ENCODE measurements around the gene NSD1. TPM values are rescaled to one million over a fixed set of nuclear protein-coding genes. Genes with fewer than 3 reads are reported as not detected.

NSD1 gene, protein sequence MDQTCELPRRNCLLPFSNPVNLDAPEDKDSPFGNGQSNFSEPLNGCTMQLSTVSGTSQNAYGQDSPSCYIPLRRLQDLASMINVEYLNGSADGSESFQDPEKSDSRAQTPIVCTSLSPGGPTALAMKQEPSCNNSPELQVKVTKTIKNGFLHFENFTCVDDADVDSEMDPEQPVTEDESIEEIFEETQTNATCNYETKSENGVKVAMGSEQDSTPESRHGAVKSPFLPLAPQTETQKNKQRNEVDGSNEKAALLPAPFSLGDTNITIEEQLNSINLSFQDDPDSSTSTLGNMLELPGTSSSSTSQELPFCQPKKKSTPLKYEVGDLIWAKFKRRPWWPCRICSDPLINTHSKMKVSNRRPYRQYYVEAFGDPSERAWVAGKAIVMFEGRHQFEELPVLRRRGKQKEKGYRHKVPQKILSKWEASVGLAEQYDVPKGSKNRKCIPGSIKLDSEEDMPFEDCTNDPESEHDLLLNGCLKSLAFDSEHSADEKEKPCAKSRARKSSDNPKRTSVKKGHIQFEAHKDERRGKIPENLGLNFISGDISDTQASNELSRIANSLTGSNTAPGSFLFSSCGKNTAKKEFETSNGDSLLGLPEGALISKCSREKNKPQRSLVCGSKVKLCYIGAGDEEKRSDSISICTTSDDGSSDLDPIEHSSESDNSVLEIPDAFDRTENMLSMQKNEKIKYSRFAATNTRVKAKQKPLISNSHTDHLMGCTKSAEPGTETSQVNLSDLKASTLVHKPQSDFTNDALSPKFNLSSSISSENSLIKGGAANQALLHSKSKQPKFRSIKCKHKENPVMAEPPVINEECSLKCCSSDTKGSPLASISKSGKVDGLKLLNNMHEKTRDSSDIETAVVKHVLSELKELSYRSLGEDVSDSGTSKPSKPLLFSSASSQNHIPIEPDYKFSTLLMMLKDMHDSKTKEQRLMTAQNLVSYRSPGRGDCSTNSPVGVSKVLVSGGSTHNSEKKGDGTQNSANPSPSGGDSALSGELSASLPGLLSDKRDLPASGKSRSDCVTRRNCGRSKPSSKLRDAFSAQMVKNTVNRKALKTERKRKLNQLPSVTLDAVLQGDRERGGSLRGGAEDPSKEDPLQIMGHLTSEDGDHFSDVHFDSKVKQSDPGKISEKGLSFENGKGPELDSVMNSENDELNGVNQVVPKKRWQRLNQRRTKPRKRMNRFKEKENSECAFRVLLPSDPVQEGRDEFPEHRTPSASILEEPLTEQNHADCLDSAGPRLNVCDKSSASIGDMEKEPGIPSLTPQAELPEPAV (N-terminal part only)
- total RNA-seq (2014; rRNA removed; shearing (Covaris generic)) = 14.3 and 18.3 TPM in 2 replicates
- polyA plus RNA-seq (2015; cell fraction: cytosol; rRNA removed) = 7.0 and 9.4 TPM in 2 replicates
- polyA plus RNA-seq (2015; cell fraction: nucleus; rRNA removed) = 13.8 and 15.2 TPM in 2 replicates

DNA sequence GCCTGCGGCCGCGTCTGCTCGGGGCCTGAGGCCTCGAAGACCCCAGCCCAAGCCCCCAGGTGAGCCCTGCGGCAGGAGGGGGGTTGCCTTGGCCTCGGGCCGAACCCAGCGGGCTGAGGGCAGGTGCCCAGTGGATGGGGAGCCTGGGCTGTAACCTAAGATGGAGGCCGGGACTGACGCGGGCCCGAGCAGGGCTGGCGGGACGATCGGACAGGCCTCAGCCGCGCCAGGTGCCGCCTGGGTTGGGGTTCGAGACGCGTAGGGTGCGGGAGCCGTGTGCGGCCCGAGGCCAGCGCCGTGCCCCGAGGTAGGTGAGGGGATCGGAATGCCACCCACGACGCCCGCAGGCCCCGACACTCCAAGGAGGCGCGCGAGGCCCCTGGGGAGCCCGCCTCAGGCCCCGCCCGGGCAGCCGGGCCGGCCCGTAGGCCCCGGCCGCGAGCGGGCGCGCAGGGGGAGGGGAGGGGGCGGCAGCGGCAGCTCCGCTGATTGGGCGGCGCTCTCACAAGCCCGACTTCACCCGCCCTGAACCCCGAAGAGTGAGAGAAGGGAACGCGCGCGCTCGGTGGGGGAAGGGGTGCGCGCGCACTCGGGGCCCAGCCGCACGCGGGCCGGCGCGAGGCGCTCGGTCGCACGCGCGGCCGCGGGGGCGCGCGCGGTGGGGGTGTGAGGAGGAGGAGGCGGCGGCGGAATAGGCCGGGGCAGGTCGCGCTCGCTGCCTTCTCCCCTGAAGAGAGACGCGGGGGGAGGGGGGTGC, at the start of gene NSD1:
NSD1 (plus strand) TSS at position 678 of the 757 bp plus-strand sequence. CDS start 1,331 bp downstream, outside the sequence.
- DNase-seq (ENCODE audit: low read depth) = no peak

DNA sequence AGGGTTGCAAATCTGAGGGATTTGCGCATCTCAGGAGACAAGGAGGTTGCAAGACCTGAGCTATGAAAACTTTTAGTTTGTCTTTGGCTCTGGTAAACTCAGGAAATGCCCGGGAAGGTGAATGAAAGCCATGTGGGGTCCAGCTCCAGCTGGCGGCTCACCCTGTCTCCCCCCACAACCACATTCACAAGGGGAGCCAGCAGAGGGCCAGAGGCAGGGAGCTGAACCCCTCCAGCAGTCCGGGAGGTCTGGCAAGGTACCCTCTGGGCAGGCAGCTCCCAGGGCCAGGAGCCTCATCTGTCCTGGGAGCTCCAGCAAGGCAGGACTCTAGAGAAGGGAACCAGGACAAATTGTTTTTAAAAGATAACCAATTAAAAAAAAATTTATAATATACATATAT, 49.4 kb upstream of the NSD1 start:
- DNase-seq (ENCODE audit: low read depth) = no peak

DNA sequence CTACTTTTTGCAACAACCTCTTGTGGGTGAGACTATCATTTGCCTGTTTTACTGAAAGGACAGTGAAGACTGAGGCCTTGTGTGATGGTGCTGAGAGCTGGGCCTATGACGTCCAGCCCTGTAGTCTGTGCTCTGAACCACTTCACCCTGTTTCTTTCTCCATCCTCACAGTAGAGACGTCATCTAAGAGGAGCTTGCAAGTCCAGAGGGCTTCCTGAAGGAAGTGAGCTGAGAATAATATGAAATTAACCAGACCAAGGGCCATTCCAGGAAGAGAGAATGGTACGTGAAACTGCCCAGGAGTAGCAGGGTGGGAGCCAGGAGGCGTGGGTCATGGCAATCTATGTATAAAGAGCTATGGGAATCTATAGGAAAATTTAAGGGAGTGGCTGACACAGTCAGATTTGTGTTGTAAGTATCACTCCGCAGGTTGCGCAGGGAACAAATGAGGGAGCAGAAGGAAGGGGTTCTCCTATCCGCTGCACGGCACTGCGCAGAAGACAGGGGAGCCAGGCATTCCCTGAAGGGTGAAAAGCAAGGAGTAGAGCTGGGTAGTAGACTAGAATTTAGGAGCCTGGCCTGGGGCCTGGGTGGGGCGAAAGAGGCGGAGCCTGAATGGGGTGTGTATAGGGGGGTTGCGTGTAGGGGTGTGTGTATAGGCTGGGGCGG, 47.5 kb upstream of the NSD1 start:
- DNase-seq (ENCODE audit: low read depth) = no peak

DNA sequence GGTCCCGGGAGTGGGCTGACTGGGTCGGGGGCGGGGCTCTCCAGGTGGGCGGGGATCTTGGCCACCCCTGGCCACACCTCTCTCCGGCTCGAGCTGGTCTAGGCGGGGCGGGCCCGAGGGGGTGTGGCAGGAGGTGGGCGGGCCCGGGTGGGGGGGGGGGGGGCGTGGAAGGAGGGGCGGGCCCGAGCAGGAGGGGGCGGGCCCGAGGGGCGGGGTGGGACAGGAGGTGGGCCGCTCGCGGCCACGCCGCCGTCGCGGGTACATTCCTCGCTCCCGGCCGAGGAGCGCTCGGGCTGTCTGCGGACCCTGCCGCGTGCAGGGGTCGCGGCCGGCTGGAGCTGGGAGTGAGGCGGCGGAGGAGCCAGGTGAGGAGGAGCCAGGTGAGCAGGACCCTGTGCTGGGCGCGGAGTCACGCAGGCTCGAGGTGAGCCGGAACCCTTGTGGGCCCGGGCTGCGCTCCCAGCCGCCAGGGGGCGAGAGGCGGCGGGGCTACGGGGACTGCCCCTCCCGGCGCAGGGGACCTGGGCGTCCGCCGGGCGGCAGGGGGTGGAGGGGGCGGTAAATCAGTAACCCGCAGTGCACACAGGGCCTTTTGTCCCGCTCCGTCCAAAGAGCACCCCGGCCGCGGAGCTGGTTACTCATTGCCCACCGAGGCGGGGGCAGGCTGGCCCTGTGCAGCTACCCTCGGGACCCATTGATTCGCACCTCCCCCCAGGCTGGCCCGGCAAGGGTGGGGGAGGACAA, 46.7 kb upstream of the NSD1 start, which contains the start of gene FGFR4:
FGFR4 (plus strand) TSS at position 262 of the 744 bp plus-strand sequence. CDS start 2,688 bp downstream, outside the sequence.
- no peak for DNase-seq (ENCODE audit: low read depth)

DNA sequence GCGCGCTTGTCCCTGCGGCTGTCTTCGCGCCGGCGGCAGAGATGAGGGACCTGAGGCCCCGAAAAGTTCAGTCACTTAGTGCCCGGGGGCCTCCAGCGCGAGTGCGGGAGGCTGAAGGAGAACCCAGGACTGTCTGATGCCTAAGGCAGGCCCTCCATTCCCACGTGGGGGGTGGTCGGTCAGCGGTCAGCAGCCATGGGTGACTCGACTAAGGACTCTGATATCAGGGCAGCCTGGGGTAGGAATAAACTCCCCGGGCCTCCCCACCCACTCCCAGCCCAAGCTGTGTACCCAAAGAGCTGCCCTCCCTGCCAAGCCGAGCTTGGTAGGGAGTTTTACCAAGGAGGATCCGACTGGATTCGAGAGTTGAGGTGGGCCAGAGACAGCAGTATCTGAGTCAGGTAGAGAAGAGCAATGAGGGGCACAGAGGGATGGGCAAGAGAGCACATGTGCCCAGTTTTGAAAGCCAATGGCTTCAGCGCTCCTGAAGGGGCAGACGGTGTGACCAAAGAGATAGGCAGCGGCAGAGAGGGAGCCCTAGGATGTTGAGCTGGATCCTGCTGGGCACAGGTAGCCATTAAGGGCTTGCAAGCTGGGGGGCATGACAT, 46.1 kb upstream of the NSD1 start:
- no peak for DNase-seq (ENCODE audit: low read depth)

DNA sequence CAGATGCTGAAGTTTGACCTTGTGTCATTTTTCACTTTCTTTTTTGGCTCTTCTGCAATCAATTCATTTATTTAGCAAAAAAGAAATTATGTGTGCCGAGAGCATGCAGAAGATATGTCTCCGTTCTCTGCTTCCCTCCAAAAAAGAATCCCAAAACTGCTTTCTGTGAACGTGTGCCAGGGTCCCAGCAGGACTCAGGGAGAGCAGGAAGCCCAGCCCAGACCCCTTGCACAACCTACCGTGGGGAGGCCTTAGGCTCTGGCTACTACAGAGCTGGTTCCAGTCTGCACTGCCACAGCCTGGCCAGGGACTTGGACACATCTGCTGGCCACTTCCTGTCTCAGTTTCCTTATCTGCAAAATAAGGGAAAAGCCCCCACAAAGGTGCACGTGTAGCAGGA, 44.4 kb upstream of the NSD1 start:
- DNase-seq (ENCODE audit: low read depth) = no peak

DNA sequence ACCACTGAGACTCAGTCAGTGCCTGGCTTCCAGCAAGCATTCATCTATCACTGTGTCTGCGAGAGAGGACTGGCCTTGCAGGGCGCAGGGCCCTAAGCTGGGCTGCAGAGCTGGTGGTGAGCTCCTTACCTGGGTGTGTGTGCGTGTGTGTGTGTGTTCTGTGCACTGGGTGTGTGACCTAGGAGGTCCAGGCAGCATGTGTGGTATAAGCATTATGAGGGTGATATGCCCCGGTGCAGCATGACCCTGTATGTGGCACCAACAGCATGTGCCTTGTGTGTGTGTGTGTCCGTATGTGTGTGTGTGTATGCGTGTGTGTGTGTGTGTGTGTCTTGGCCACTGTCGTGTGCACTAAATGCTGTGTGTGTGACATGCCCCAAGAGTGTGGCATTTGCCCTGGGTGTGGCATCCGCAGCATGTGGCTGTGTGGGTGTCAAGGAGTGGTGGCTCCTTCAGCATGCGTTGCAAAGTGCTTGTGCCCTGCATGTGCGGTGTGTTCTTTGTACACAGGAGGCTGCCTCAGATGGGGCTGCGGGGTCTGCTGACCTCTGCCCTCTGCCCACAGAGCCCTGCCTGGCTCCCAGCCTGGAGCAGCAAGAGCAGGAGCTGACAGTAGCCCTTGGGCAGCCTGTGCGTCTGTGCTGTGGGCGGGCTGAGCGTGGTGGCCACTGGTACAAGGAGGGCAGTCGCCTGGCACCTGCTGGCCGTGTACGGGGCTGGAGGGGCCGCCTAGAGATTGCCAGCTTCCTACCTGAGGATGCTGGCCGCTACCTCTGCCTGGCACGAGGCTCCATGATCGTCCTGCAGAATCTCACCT, 43.5 kb upstream of the NSD1 start:
- no peak for DNase-seq (ENCODE audit: low read depth)

DNA sequence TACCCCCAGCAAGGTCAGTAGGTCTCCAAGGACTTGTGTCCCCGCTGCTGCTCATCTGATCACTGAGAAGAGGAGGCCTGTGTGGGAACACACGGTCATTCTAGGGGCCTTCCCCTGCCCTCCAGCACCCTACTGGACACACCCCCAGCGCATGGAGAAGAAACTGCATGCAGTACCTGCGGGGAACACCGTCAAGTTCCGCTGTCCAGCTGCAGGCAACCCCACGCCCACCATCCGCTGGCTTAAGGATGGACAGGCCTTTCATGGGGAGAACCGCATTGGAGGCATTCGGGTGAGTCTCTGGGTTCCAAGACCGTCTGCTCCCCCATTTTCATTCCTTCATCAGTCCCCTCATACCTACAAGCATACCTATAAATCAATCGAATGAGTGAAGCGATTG, 42.8 kb upstream of the NSD1 start:
- no peak for DNase-seq (ENCODE audit: low read depth)

DNA sequence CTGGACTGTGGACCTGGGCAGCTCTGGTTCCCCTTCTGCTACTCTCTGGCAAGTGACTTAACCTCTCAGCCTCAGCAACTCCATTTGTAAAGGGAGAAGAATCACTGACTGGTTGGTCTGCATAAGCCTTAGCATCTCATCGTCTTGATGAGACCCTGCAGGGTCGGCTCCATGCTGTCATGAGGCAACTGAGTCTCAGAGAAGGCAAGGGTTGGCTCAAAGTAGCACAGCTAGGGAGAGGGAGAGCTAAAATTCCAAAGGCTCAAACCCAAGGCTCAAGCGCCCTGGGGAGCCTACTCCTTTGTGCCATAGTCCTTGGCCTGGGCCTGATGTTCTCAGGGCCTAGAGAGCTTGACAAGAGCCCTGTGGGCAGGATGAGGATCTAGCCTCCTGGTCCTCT, 42.3 kb upstream of the NSD1 start:
- no peak for DNase-seq (ENCODE audit: low read depth)

DNA sequence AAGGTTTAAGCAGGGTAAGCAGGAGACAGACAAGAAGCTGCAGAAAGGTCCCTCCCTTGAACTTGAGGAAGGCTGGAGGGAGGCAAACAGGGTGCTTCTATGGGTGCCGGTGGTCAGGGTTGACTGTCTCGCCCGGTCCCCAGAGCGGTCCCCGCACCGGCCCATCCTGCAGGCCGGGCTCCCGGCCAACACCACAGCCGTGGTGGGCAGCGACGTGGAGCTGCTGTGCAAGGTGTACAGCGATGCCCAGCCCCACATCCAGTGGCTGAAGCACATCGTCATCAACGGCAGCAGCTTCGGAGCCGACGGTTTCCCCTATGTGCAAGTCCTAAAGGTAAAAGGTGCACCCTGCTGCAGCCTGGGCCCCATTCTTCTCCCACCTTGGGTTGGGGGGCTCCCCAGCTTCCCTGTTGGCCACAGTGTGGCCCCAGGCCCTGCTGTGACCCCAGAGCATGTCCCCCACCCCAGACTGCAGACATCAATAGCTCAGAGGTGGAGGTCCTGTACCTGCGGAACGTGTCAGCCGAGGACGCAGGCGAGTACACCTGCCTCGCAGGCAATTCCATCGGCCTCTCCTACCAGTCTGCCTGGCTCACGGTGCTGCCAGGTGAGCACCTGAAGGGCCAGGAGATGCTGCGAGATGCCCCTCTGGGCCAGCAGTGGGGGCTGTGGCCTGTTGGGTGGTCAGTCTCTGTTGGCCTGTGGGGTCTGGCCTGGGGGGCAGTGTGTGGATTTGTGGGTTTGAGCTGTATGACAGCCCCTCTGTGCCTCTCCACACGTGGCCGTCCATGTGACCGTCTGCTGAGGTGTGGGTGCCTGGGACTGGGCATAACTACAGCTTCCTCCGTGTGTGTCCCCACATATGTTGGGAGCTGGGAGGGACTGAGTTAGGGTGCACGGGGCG, 41.1 kb upstream of the NSD1 start:
- no peak for DNase-seq (ENCODE audit: low read depth)

DNA sequence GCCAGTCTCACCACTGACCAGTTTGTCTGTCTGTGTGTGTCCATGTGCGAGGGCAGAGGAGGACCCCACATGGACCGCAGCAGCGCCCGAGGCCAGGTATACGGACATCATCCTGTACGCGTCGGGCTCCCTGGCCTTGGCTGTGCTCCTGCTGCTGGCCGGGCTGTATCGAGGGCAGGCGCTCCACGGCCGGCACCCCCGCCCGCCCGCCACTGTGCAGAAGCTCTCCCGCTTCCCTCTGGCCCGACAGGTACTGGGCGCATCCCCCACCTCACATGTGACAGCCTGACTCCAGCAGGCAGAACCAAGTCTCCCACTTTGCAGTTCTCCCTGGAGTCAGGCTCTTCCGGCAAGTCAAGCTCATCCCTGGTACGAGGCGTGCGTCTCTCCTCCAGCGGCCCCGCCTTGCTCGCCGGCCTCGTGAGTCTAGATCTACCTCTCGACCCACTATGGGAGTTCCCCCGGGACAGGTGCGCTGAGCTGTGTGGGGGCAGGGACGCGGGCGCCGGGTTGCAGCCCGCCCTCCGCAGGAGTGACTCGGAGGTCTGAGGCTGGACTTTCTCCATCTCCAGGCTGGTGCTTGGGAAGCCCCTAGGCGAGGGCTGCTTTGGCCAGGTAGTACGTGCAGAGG, 40.4 kb upstream of the NSD1 start:
- no peak for DNase-seq (ENCODE audit: low read depth)

DNA sequence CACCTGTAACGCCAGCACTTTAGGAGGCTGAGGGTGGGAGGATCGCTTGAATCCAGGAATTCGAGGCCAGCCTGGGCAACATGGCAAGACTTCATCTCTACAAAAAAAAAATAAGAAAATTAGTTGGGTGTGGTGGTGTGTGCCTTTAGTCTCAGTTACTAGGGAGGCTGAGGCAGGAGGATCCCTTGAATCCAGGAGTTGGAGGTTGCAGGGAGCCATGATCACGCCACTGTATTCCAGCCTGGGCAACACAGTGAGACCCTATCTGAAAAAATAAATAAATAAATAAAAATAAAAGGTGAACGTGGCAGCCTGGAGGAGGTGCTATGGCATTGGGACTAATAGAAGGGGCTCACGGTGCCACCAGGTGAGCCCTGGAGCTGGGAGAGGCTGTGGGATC, 39.8 kb upstream of the NSD1 start:
- no peak for DNase-seq (ENCODE audit: low read depth)

DNA sequence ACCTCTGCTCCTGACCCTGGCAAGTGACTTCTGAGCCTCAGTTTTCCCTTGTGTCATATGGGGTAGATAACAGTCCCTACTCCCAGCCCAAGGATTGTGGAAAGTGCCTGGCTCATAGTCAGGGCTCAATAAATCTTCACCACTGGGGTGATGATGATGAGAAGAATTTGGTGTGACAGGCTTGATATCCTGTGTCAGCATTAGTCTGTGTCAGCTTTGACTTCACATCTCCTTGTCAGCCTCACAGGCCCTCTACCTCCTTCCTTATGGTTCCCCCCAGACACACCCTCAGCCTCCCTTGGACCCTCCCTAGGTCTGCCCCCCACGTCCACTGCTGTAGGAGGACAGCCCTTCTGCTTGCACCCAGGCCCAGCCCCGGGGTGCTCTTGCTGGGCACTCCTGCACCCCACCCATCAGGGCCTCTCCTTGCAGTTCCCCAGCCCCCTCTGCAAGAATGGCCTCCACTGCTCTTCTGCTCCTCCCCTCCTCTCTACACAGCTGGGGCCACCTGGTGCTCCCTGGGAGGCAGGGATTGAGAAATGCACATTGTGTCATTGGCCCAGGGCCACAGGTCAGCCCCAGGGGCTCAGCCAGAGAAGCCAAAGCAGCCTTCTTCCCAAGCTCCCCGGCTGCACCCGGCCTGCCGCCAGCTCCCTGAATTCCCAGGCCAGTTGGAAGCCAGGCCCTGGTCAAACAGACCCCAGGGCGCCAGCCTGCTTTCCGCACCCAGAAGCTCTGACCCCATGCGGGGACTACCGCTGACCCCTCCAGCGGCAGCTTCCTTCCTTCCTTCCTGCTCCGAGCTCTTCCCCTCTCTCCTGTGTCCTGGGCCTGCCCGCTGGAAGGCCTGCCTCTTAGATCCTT, 39.1 kb upstream of the NSD1 start:
- DNase-seq (ENCODE audit: low read depth) = no peak

DNA sequence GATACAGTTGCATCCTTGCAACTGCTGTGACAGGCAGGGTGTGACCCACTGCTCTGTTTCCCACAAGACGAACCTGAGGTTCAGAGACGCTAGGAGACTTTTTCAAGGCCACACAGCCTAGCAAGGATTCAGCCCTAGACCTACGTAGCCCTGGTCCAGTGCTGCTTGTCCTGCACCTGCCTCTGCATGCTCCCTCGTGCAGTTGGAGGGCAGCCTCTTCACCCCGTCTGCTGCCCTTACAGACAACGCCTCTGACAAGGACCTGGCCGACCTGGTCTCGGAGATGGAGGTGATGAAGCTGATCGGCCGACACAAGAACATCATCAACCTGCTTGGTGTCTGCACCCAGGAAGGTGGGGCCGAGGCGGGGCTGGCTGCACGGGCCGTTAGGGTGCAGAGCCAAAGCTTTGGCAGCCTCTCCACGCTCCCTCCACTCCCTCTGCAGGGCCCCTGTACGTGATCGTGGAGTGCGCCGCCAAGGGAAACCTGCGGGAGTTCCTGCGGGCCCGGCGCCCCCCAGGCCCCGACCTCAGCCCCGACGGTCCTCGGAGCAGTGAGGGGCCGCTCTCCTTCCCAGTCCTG, 38.4 kb upstream of the NSD1 start:
- no peak for DNase-seq (ENCODE audit: low read depth)
